Tibial nerve (tissue), 4 donors: ENCODE measurements around the gene BCS1L.
"Not testable (repeated sequence)": the region's sequence is repeated elsewhere in the genome, so short reads cannot be mapped to it uniquely, and the experiment has no call there.

Experiments
- EP300 ChIP-seq, 2 donors: sonication (generic); formaldehyde crosslinking; IDR thresholded peaks; one replicate each; pipeline ENCODE4 v1.6.1; 2017; ENCODE audit warnings: antibody characterized with exemption in 2 of 2, mild to moderate bottlenecking in 1 of 2
- POLR2A ChIP-seq, 2 donors: fragments of 450-650 bp; IDR thresholded peaks; one replicate each; pipeline ENCODE4 v1.6.1; 2017; ENCODE audit warnings: antibody characterized with exemption in 2 of 2, mild to moderate bottlenecking in 2 of 2, moderate library complexity in 2 of 2
- TF ChIP-seq, protein P1 (sequence below), 5 experiments: fragments of 200-600 bp in 3 of 5; fragments of 450-650 bp in 2 of 5; sonication (generic) in 3 of 5; IDR thresholded peaks; one replicate each; pipeline ENCODE4 v1.5.1; 2016 to 2019; ENCODE audit warnings: antibody characterized with exemption in 5 of 5, mild to moderate bottlenecking in 3 of 5, moderate library complexity in 2 of 5

DNA sequence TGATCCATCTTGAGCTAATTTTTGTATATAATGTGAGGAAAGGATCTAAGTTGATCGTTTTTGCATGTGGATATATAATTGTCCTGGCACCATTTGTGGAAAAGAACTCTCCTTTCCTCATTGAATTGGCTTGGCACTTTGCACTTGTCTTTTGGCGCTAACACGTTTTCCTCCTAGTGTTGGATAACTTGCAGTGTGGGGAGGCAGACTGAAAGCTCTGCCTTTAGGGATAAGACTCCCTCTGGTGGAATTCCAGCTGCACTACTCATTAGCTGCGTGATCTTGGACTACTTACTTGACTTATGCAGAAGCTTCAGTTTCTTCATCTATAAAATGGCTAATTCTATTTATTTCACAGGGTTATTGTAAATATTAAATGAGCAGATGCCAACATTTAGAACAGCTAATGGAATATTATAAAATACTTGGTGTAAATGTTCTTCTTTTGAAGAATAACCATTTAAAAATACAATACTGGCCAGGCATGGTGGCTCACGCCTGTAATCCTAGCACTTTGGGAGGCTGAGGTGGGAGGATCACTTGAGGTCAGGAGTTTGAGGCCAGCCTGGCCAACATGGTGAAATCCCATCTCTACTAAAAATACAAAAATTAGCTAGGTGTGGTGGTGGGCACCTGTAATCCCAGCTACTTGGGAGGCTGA, 28.0 kb downstream of the BCS1L start:
- TF ChIP-seq, protein P1, sequence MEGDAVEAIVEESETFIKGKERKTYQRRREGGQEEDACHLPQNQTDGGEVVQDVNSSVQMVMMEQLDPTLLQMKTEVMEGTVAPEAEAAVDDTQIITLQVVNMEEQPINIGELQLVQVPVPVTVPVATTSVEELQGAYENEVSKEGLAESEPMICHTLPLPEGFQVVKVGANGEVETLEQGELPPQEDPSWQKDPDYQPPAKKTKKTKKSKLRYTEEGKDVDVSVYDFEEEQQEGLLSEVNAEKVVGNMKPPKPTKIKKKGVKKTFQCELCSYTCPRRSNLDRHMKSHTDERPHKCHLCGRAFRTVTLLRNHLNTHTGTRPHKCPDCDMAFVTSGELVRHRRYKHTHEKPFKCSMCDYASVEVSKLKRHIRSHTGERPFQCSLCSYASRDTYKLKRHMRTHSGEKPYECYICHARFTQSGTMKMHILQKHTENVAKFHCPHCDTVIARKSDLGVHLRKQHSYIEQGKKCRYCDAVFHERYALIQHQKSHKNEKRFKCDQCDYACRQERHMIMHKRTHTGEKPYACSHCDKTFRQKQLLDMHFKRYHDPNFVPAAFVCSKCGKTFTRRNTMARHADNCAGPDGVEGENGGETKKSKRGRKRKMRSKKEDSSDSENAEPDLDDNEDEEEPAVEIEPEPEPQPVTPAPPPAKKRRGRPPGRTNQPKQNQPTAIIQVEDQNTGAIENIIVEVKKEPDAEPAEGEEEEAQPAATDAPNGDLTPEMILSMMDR (IDR thresholded peaks at IDR 0.05), result peak; percentile 62 to 81 (median 74)
- not testable (repeated sequence) for TF ChIP-seq POLR2A (IDR thresholded peaks at IDR 0.05)
- TF ChIP-seq EP300 (IDR thresholded peaks at IDR 0.05), result peak in 1 of 2 donors; percentile 17
